GM21723 (cell line): ENCODE results near the gene AIF1L.

Experiments used
- ATAC-seq: cut with Tn5 transposase; IDR thresholded peaks from one replicate; pipeline ENCODE4 v1.9.1; 2021; ENCODE audit warnings: mild to moderate bottlenecking, moderate library complexity; ENCODE audit not compliant: unreplicated experiment

AIF1L gene

GRCh38 chr9:131076347-131077195, 19.8 kb upstream of the AIF1L start:
- ATAC-seq = no peak

- ATAC-seq = no peak
Measured at GRCh38 chr9:131078427-131079366, 17.6 kb upstream of the AIF1L start.

- no peak for ATAC-seq
Measured at GRCh38 chr9:131080589-131080988, 15.7 kb upstream of the AIF1L start.

GRCh38 chr9:131081868-131082267, 14.5 kb upstream of the AIF1L start:
- ATAC-seq = no peak

GRCh38 chr9:131082774-131083512, 13.4 kb upstream of the AIF1L start:
- no peak for ATAC-seq

- ATAC-seq = no peak
Measured at GRCh38 chr9:131084661-131085369, 11.5 kb upstream of the AIF1L start.

GRCh38 chr9:131085370-131086122, 10.8 kb upstream of the AIF1L start:
- ATAC-seq = no peak

- ATAC-seq = no peak
Measured at GRCh38 chr9:131087354-131087893, 8.9 kb upstream of the AIF1L start.

GRCh38 chr9:131090025-131090787, 6.1 kb upstream of the AIF1L start:
- ATAC-seq = no peak

GRCh38 chr9:131091352-131091992, 4.9 kb upstream of the AIF1L start:
- no peak for ATAC-seq

- no peak for ATAC-seq
Measured at GRCh38 chr9:131092030-131092429, 4.3 kb upstream of the AIF1L start.

GRCh38 chr9:131092548-131093440, 3.5 kb upstream of the AIF1L start:
- ATAC-seq = no peak

- ATAC-seq = no peak
Measured at GRCh38 chr9:131094015-131094414, 2.3 kb upstream of the AIF1L start.

GRCh38 chr9:131094622-131095021, 1.7 kb upstream of the AIF1L start:
- no peak for ATAC-seq

GRCh38 chr9:131095666-131096268, 564 bp upstream of the AIF1L start:
- ATAC-seq = no peak

- no peak for ATAC-seq
Measured at GRCh38 chr9:131097126-131097947, 1.0 kb downstream of the AIF1L start.
